ENCODE data around the gene PPM1A. TPM values are rescaled to one million over a fixed set of nuclear protein-coding genes. Genes with fewer than 3 reads are reported as not detected.

The PPM1A gene
- polyA plus RNA-seq, 2 of the 4 experiments (the other 2 are of a cell fraction), result 37.1 to 76.6 TPM

- CTCF ChIA-PET, result interaction anchor here (0.6 to 1.7 kb wide), 2 partner anchors 12 to 218 kb away, joined by 3 to 6 read pairs; no protein-coding TSS in a partner anchor
- no peak for TF ChIP-seq HOXA7 (CRISPR knock-in tag; IDR thresholded peaks at IDR 0.05)
- TF ChIP-seq JUN (IDR thresholded peaks at IDR 0.05), result no peak
- no peak for TF ChIP-seq NR3C1 (IDR thresholded peaks at IDR 0.05)
- no peak for TF ChIP-seq PHF8 (IDR thresholded peaks at IDR 0.05; ENCODE audit: borderline replicate concordance, low read depth)
- no peak for TF ChIP-seq POLR2A (IDR thresholded peaks at IDR 0.05; ENCODE audit: low read length)
- TF ChIP-seq RAD21 (conservative IDR thresholded peaks at IDR 0.05 in 1 of 2, IDR thresholded peaks at IDR 0.05 in 1 of 2), result no peak
- no peak for TF ChIP-seq HEYL (CRISPR knock-in tag; IDR thresholded peaks at IDR 0.05)
- TF ChIP-seq RFX5 (IDR thresholded peaks at IDR 0.05), result no peak
- no peak for TF ChIP-seq KDM5A (IDR thresholded peaks at IDR 0.05)
- TF ChIP-seq HES2 (IDR thresholded peaks at IDR 0.05), result no peak
- no peak for TF ChIP-seq BCL3 (IDR thresholded peaks at IDR 0.05)
- no peak for TF ChIP-seq REST (IDR thresholded peaks at IDR 0.05)
- no peak for TF ChIP-seq EHF (CRISPR knock-in tag; IDR thresholded peaks at IDR 0.05)
- TF ChIP-seq CBX8 (IDR thresholded peaks at IDR 0.05), result no peak
- no peak for TF ChIP-seq CHD4 (IDR thresholded peaks at IDR 0.05; ENCODE audit: borderline replicate concordance)
- no peak for TF ChIP-seq CEBPB (IDR thresholded peaks at IDR 0.05)
- TF ChIP-seq HDAC2 (IDR thresholded peaks at IDR 0.05), result no peak
- no peak for TF ChIP-seq RCOR1 (IDR thresholded peaks at IDR 0.05; ENCODE audit: low read depth, low read length)
- POLR2A ChIA-PET, result no interaction called here
- ATAC-seq (0 out of 6 replicates have a peak, but pooled peaks of 1 of the 2 experiments have one; percentile 19), FAIRE-seq (no peak), DNase-seq (ENCODE audit: low read depth in 1 of 2, low spot score in 1 of 2) (no peak)
- no peaks in the 10 kb centered on the region for H3K9me3 ChIP-seq
- no peaks in the 10 kb centered on the region for H3K4me1 ChIP-seq
- no peak overlapping the region for H3K4me3 ChIP-seq
- WGBS (ENCODE audit: missing lambda C conversion rate), result 17% methylated on average over 6 of the region's 6 CpGs
- H3K27ac ChIP-seq, result no peak overlapping the region
- no peak overlapping the region for H3K4me2 ChIP-seq
These were observed 94.6 kb downstream of the PPM1A start for GRCh38 chr14:60343571-60344071.

- ChIA-PET POLR2A (no interaction called here), CTCF (interaction anchor here (3.5 kb wide), 1 partner anchor 14 kb away, joined by 17 read pairs; no protein-coding TSS in a partner anchor)
- ATAC-seq (no peak), FAIRE-seq (no peak), DNase-seq (ENCODE audit: low read depth in 1 of 2, low spot score in 1 of 2) (no peak)
- 27% methylated on average over 2 of the region's 2 CpGs for WGBS (ENCODE audit: missing lambda C conversion rate)
- H3K27ac ChIP-seq, result no peak overlapping the region
- H3K4me1 ChIP-seq, result no peaks in the 10 kb centered on the region
- H3K4me3 ChIP-seq, result no peak overlapping the region
- no peak overlapping the region for H3K4me2 ChIP-seq
- no peaks in the 10 kb centered on the region for H3K9me3 ChIP-seq
- no peak for TF ChIP-seq HOXB5 (CRISPR knock-in tag; IDR thresholded peaks at IDR 0.05)
- no peak for TF ChIP-seq KDM5A (IDR thresholded peaks at IDR 0.05)
- TF ChIP-seq CEBPB (IDR thresholded peaks at IDR 0.05), result no peak
- TF ChIP-seq HOXA7 (CRISPR knock-in tag; IDR thresholded peaks at IDR 0.05), result no peak
- no peak for TF ChIP-seq CBX2 (IDR thresholded peaks at IDR 0.05; ENCODE audit: borderline replicate concordance, low read depth)
- TF ChIP-seq RAD21 (conservative IDR thresholded peaks at IDR 0.05 in 1 of 2, IDR thresholded peaks at IDR 0.05 in 1 of 2), result no peak
- TF ChIP-seq ZNF302 (CRISPR knock-in tag; IDR thresholded peaks at IDR 0.05), result no peak
- TF ChIP-seq MYC (IDR thresholded peaks at IDR 0.05; ENCODE audit: borderline replicate concordance, low read length), result no peak
- no peak for TF ChIP-seq REST (IDR thresholded peaks at IDR 0.05)
- TF ChIP-seq HMGXB4 (CRISPR knock-in tag; IDR thresholded peaks at IDR 0.05; ENCODE audit: borderline replicate concordance), result no peak
- no peak for TF ChIP-seq BHLHE40 (IDR thresholded peaks at IDR 0.05; ENCODE audit: low read depth, low read length)
- no peak for TF ChIP-seq EHMT2 (IDR thresholded peaks at IDR 0.05; ENCODE audit: low read depth)
- TF ChIP-seq ZC3H11A (IDR thresholded peaks at IDR 0.05), result no peak
- no peak for TF ChIP-seq HES2 (IDR thresholded peaks at IDR 0.05)
- TF ChIP-seq RFX5 (IDR thresholded peaks at IDR 0.05), result no peak
- TF ChIP-seq SREBF2 (IDR thresholded peaks at IDR 0.05), result no peak
These were observed 95.7 kb downstream of the PPM1A start for GRCh38 chr14:60344751-60345150.

Data from A549 (cell line).